CD4-positive, alpha-beta memory T cell (primary cell): Measurements from ENCODE around the gene LAMA5. TPM values are rescaled to one million over a fixed set of nuclear protein-coding genes. Genes with fewer than 3 reads are reported as not detected.

Source experiments
- CTCF ChIA-PET: fragments of 350-600 bp; sonication (Branson Sonifier 250); formaldehyde crosslinking; loops from one replicate; lab custom pipeline; 2021; ENCODE audit warnings: inconsistent platforms; ENCODE audit not compliant: partially characterized antibody; lab: Charles Lee
- POLR2A ChIA-PET: fragments of 350-600 bp; sonication (Branson Sonifier 250); formaldehyde crosslinking; loops from one replicate; lab custom pipeline; 2021; ENCODE audit not compliant: partially characterized antibody; lab: Charles Lee
- DNase-seq, 5 donors: peaks; one replicate each; pipeline versions ENCODE4 v3.0.0 to v3.0.0-alpha.2; 2020 to 2022; ENCODE audit warnings: mixed read lengths in 1 of 5
- H3K27ac ChIP-seq: one replicate; pipeline ENCODE4 v1.7.0; 2013; ENCODE audit warnings: low read depth, low read length
- H3K27me3 ChIP-seq: 2 replicates; pipeline ENCODE4 v1.7.0; 2013; ENCODE audit warnings: mild to moderate bottlenecking, low read length, moderate library complexity; ENCODE audit not compliant: insufficient read depth
- H3K36me3 ChIP-seq: 2 replicates; pipeline ENCODE4 v1.7.0; 2013; ENCODE audit warnings: mild to moderate bottlenecking, low read length, moderate library complexity; ENCODE audit not compliant: insufficient read depth
- H3K4me1 ChIP-seq: 2 replicates; pipeline ENCODE4 v1.7.0; 2013; ENCODE audit warnings: mild to moderate bottlenecking, low read length, moderate library complexity; ENCODE audit not compliant: insufficient read depth
- H3K4me3 ChIP-seq, 2 donors: one replicate each; pipeline ENCODE4 v1.7.0; 2013; ENCODE audit warnings: low read length in 2 of 2, mild to moderate bottlenecking in 1 of 2
- H3K9me3 ChIP-seq, 2 donors: one replicate each; pipeline ENCODE4 v1.7.0; 2013; ENCODE audit warnings: low read length in 2 of 2, control low read depth in 1 of 2; ENCODE audit not compliant: control insufficient read depth in 1 of 2
- H3K27ac Mint-ChIP-seq, 7 donors: one replicate each; pipeline ENCODE4 v1.8.0; 2020 to 2021; ENCODE audit warnings: mixed read lengths in 7 of 7, mild to moderate bottlenecking in 6 of 7, inconsistent platforms in 3 of 7, moderate library complexity in 3 of 7
- H3K27me3 Mint-ChIP-seq, 2 donors: one replicate each; pipeline ENCODE4 v1.8.0; 2020 to 2021; ENCODE audit warnings: mixed read lengths in 2 of 2
- H3K36me3 Mint-ChIP-seq, 2 donors: one replicate each; pipeline ENCODE4 v1.8.0; 2020 to 2021; ENCODE audit warnings: mixed read lengths in 2 of 2, inconsistent platforms in 1 of 2, mild to moderate bottlenecking in 1 of 2
- H3K4me1 Mint-ChIP-seq, 4 donors: one replicate each; pipeline ENCODE4 v1.8.0; 2020 to 2021; ENCODE audit warnings: mixed read lengths in 4 of 4, mild to moderate bottlenecking in 1 of 4
- H3K4me3 Mint-ChIP-seq, 8 donors: one replicate each; pipeline ENCODE4 v1.8.0; 2020 to 2021; ENCODE audit warnings: mixed read lengths in 8 of 8, mild to moderate bottlenecking in 7 of 8, moderate library complexity in 6 of 8, inconsistent platforms in 3 of 8
- H3K9me3 Mint-ChIP-seq, 8 donors: one replicate each; pipeline ENCODE4 v1.8.0; 2020 to 2021; ENCODE audit warnings: mixed read lengths in 8 of 8, mild to moderate bottlenecking in 5 of 8, inconsistent platforms in 3 of 8, moderate library complexity in 1 of 8
- intact Hi-C: fragments of 100-400 bp; cut with micrococcal nuclease; formaldehyde crosslinking; loops from one replicate; pipeline ENCODE4 v1.15.1; 2023
- polyA plus RNA-seq, 2 donors: library from polyadenylated mRNA; unstranded; fragments of 300-500 nt; fragmentation: Illumina TruSeq; gene quantifications; one replicate each; pipeline ENCODE4 v1.2.3, GENCODE V29; 2021
- total RNA-seq, 2 experiments: library from RNA; stranded (reverse); gene quantifications; one replicate each; pipeline ENCODE4 v1.2.3, GENCODE V29; 2021

Gene LAMA5
- total and polyA plus RNA-seq, 4 experiments from 2014 or later: 0.49 TPM; not detected in 3

GRCh38 chr20:62323980-62324906 is 42.9 kb downstream of the LAMA5 start:
- Histone ChIP-seq H3K4me1 (no peaks in the 10 kb centered on the region), H3K4me3 (no peak overlapping the region), H3K9me3 (no peaks in the 10 kb centered on the region), H3K36me3 (no peaks in the 10 kb centered on the region), H3K27me3 (no peaks in the 10 kb centered on the region), H3K27ac (no peak overlapping the region)
- POLR2A ChIA-PET: no interaction called here
- intact Hi-C loops: no loop called here
- DNase-seq: peak in 1 of 5 donors; percentile 7
- Mint-ChIP-seq H3K36me3 (no peaks in the 10 kb centered on the region), H3K4me3 (no peak overlapping the region), H3K27me3 (no peaks in the 10 kb centered on the region), H3K9me3 (peaks cover 0 to 2% (median 0%) of the 10 kb centered on the region in 8 donors), H3K27ac (no peak overlapping the region), H3K4me1 (peaks cover 0 to 2% (median 0%) of the 10 kb centered on the region in 4 donors)
- CTCF ChIA-PET: no interaction called here

- intact Hi-C loops: no loop called here
- Mint-ChIP-seq H3K36me3 (no peaks in the 10 kb centered on the region), H3K4me3 (no peak overlapping the region), H3K27me3 (no peaks in the 10 kb centered on the region), H3K27ac (no peak overlapping the region), H3K4me1 (peaks cover 0 to 2% (median 0%) of the 10 kb centered on the region in 4 donors), H3K9me3 (peaks cover 0 to 2% (median 0%) of the 10 kb centered on the region in 8 donors)
- no peaks in the 10 kb centered on the region for H3K36me3 ChIP-seq
- POLR2A ChIA-PET: no interaction called here
- DNase-seq: peak in 1 of 5 donors; percentile 21
- H3K27ac ChIP-seq: no peak overlapping the region
- CTCF ChIA-PET: no interaction called here
- H3K9me3 ChIP-seq: no peaks in the 10 kb centered on the region
- H3K4me1 ChIP-seq: no peaks in the 10 kb centered on the region
- no peaks in the 10 kb centered on the region for H3K27me3 ChIP-seq
- no peak overlapping the region for H3K4me3 ChIP-seq
Observed at GRCh38 chr20:62323146-62323979, 43.7 kb downstream of the LAMA5 start.

- Mint-ChIP-seq H3K36me3 (no peaks in the 10 kb centered on the region), H3K4me1 (peaks cover 0 to 2% (median 0%) of the 10 kb centered on the region in 4 donors), H3K27me3 (no peaks in the 10 kb centered on the region), H3K27ac (no peak overlapping the region), H3K9me3 (peaks cover 0 to 2% (median 0%) of the 10 kb centered on the region in 8 donors), H3K4me3 (no peak overlapping the region)
- Histone ChIP-seq H3K27me3 (no peaks in the 10 kb centered on the region), H3K9me3 (no peaks in the 10 kb centered on the region), H3K4me3 (no peak overlapping the region), H3K4me1 (no peaks in the 10 kb centered on the region), H3K27ac (no peak overlapping the region), H3K36me3 (no peaks in the 10 kb centered on the region)
- ChIA-PET POLR2A (no interaction called here), CTCF (no interaction called here)
- DNase-seq: peak in 1 of 5 donors; percentile 22
- intact Hi-C loops: no loop called here
Observed at GRCh38 chr20:62322492-62323041, 44.5 kb downstream of the LAMA5 start.

GRCh38 chr20:62321975-62322374 is 45.1 kb downstream of the LAMA5 start:
- no peaks in the 10 kb centered on the region for H3K27me3 Mint-ChIP-seq
- Histone ChIP-seq H3K27me3 (no peaks in the 10 kb centered on the region), H3K4me3 (no peak overlapping the region), H3K36me3 (no peaks in the 10 kb centered on the region), H3K9me3 (no peaks in the 10 kb centered on the region), H3K27ac (no peak overlapping the region), H3K4me1 (no peaks in the 10 kb centered on the region)
- DNase-seq: peak in 1 of 5 donors; percentile 21
- POLR2A ChIA-PET: no interaction called here
- H3K36me3 Mint-ChIP-seq: no peaks in the 10 kb centered on the region
- no peak overlapping the region for H3K4me3 Mint-ChIP-seq
- peaks cover 0 to 2% (median 0%) of the 10 kb centered on the region in 8 donors for H3K9me3 Mint-ChIP-seq
- CTCF ChIA-PET: no interaction called here
- intact Hi-C loops: no loop called here
- no peak overlapping the region for H3K27ac Mint-ChIP-seq
- peaks cover 0 to 2% (median 0%) of the 10 kb centered on the region in 4 donors for H3K4me1 Mint-ChIP-seq

GRCh38 chr20:62321521-62321948 is 45.6 kb downstream of the LAMA5 start:
- Histone ChIP-seq H3K36me3 (no peaks in the 10 kb centered on the region), H3K4me3 (no peak overlapping the region), H3K4me1 (no peaks in the 10 kb centered on the region), H3K27ac (no peak overlapping the region), H3K27me3 (no peaks in the 10 kb centered on the region), H3K9me3 (no peaks in the 10 kb centered on the region)
- Mint-ChIP-seq H3K36me3 (no peaks in the 10 kb centered on the region), H3K27ac (no peak overlapping the region), H3K4me1 (peaks cover 0 to 2% (median 0%) of the 10 kb centered on the region in 4 donors), H3K9me3 (peaks cover 0 to 2% (median 0%) of the 10 kb centered on the region in 8 donors), H3K27me3 (no peaks in the 10 kb centered on the region), H3K4me3 (no peak overlapping the region)
- peak in 1 of 5 donors; percentile 16 for DNase-seq
- ChIA-PET CTCF (no interaction called here), POLR2A (no interaction called here)
- intact Hi-C loops: no loop called here

GRCh38 chr20:62320581-62321354 is 46.3 kb downstream of the LAMA5 start:
- Histone ChIP-seq H3K27me3 (no peaks in the 10 kb centered on the region), H3K36me3 (no peaks in the 10 kb centered on the region), H3K4me1 (no peaks in the 10 kb centered on the region), H3K27ac (no peak overlapping the region), H3K4me3 (no peak overlapping the region), H3K9me3 (no peaks in the 10 kb centered on the region)
- POLR2A ChIA-PET: no interaction called here
- peak in 1 of 5 donors; percentile 40 for DNase-seq
- H3K27me3 Mint-ChIP-seq: no peaks in the 10 kb centered on the region
- intact Hi-C loops: no loop called here
- peaks cover 0 to 2% (median 0%) of the 10 kb centered on the region in 4 donors for H3K4me1 Mint-ChIP-seq
- no peaks in the 10 kb centered on the region for H3K9me3 Mint-ChIP-seq
- H3K27ac Mint-ChIP-seq: no peak overlapping the region
- CTCF ChIA-PET: interaction anchor here (1.6 kb wide), 1 partner anchor 20 kb away, joined by 3 read pairs; no protein-coding TSS in a partner anchor
- H3K4me3 Mint-ChIP-seq: no peak overlapping the region
- H3K36me3 Mint-ChIP-seq: no peaks in the 10 kb centered on the region
